Limb (tissue), 2 donors: ENCODE measurements around the gene MTX2.
"Not testable (repeated sequence)": the region's sequence is repeated elsewhere in the genome, so short reads cannot be mapped to it uniquely, and the experiment has no call there.

ENCODE experiments used
- DNase-seq, 2 donors: peaks; one replicate each; pipeline ENCODE4 v3.0.0-alpha.2; 2016; ENCODE audit errors: extremely low spot score in 2 of 2

Gene MTX2

GRCh38 chr2:176285321-176285720 is 16.1 kb downstream of the MTX2 start:
- DNase-seq: no peak

- no peak for DNase-seq
Measured at GRCh38 chr2:176291335-176291734, 22.1 kb downstream of the MTX2 start.

GRCh38 chr2:176291809-176292283 is 22.6 kb downstream of the MTX2 start:
- no peak for DNase-seq

GRCh38 chr2:176292608-176293007 is 23.4 kb downstream of the MTX2 start:
- DNase-seq: no peak

- DNase-seq: no peak
Measured at GRCh38 chr2:176293334-176293733, 24.1 kb downstream of the MTX2 start.

- no peak for DNase-seq
Measured at GRCh38 chr2:176297067-176297466, 27.8 kb downstream of the MTX2 start.

- no peak for DNase-seq
Measured at GRCh38 chr2:176297737-176298136, 28.5 kb downstream of the MTX2 start.

- DNase-seq: not testable (repeated sequence)
Measured at GRCh38 chr2:176306020-176306419, 36.8 kb downstream of the MTX2 start.

GRCh38 chr2:176317199-176317598 is 48.0 kb downstream of the MTX2 start:
- DNase-seq: no peak

- no peak for DNase-seq
Measured at GRCh38 chr2:176317623-176318065, 48.4 kb downstream of the MTX2 start.

- DNase-seq: no peak
Measured at GRCh38 chr2:176321916-176322315, 52.7 kb downstream of the MTX2 start.

- no peak for DNase-seq
Measured at GRCh38 chr2:176324862-176325261, 55.6 kb downstream of the MTX2 start.

- DNase-seq: no peak
Measured at GRCh38 chr2:176325732-176326131, 56.5 kb downstream of the MTX2 start.

- DNase-seq: no peak
Measured at GRCh38 chr2:176328149-176328548, 58.9 kb downstream of the MTX2 start.

- no peak for DNase-seq
Measured at GRCh38 chr2:176330612-176331011, 61.4 kb downstream of the MTX2 start.

- no peak for DNase-seq
Measured at GRCh38 chr2:176331646-176332045, 62.4 kb downstream of the MTX2 start.

GRCh38 chr2:176334729-176335128 is 65.5 kb downstream of the MTX2 start:
- DNase-seq: no peak

GRCh38 chr2:176338395-176338794 is 69.2 kb downstream of the MTX2 start:
- DNase-seq: no peak

GRCh38 chr2:176339208-176339607 is 70.0 kb downstream of the MTX2 start:
- no peak for DNase-seq

GRCh38 chr2:176356251-176356650 is 87.0 kb downstream of the MTX2 start:
- DNase-seq: no peak

GRCh38 chr2:176364273-176364977 is 95.2 kb downstream of the MTX2 start:
- DNase-seq: no peak

- DNase-seq: no peak
Measured at GRCh38 chr2:176368349-176368748, 99.1 kb downstream of the MTX2 start.

- DNase-seq: no peak
Measured at GRCh38 chr2:176370467-176371171, 101.4 kb downstream of the MTX2 start.
